ENCODE data around the gene TMIGD3.

TMIGD3 gene

GRCh38 chr1:111496398-111496797 lies 7.0 kb downstream of the TMIGD3 start:
- no peak overlapping the region for H3K4me3 ChIP-seq (replicated peaks; ENCODE audit: low read depth, low read length)
- DNase-seq (ENCODE audit: extremely low read depth, insufficient read length) = no peak

GRCh38 chr1:111491070-111491469 lies 12.4 kb downstream of the TMIGD3 start:
- Histone ChIP-seq H3K36me3 (ENCODE audit: control insufficient read depth, insufficient read depth, low read length) (no peaks in the 10 kb centered on the region), H3K27me3 (replicated peaks; ENCODE audit: control insufficient read depth, insufficient read depth, low read length) (no peaks in the 10 kb centered on the region), H3K4me3 (replicated peaks; ENCODE audit: low read depth, low read length) (no peak overlapping the region)
- TF ChIP-seq CTCF (IDR thresholded peaks at IDR 0.05; ENCODE audit: insufficient read depth, low read length, poor library complexity, severe bottlenecking) = no peak
- DNase-seq (ENCODE audit: extremely low read depth, insufficient read length) = no peak

More at GRCh38 chr1:111496398-111496797, 7.0 kb downstream of the TMIGD3 start:
- Histone ChIP-seq H3K36me3 (ENCODE audit: control insufficient read depth, insufficient read depth, low read length) (no peaks in the 10 kb centered on the region), H3K27me3 (replicated peaks; ENCODE audit: control insufficient read depth, insufficient read depth, low read length) (no peaks in the 10 kb centered on the region)
- no peak for TF ChIP-seq CTCF (IDR thresholded peaks at IDR 0.05; ENCODE audit: insufficient read depth, low read length, poor library complexity, severe bottlenecking)

GRCh38 chr1:111490220-111490619 lies 13.2 kb downstream of the TMIGD3 start:
- no peak for TF ChIP-seq CTCF (IDR thresholded peaks at IDR 0.05; ENCODE audit: insufficient read depth, low read length, poor library complexity, severe bottlenecking)
- H3K36me3 ChIP-seq (ENCODE audit: control insufficient read depth, insufficient read depth, low read length) = no peaks in the 10 kb centered on the region
- no peaks in the 10 kb centered on the region for H3K27me3 ChIP-seq (replicated peaks; ENCODE audit: control insufficient read depth, insufficient read depth, low read length)
- DNase-seq (ENCODE audit: extremely low read depth, insufficient read length) = no peak
- H3K4me3 ChIP-seq (replicated peaks; ENCODE audit: low read depth, low read length) = no peak overlapping the region

DNA sequence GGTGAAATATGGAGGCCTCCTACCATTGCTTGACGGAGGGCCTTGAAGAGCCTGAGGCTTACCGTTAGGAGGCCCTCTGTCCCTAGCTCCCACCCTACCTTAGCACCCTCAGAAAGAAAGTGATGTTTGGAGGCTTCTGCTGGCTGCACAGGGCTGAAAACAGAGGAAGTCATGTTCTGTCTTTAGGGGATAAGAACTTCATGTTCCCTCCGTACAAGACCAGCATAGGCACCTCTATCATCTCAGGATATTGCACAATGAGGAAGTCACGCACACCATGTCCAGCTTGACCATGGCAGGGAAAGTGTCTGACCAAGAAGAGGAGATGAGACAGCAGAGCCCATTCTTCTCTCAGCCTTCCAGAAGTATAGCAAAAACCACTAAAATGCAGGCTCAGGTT lies 13.8 kb downstream of the TMIGD3 start:
- DNase-seq (ENCODE audit: extremely low read depth, insufficient read length) = no peak
- TF ChIP-seq CTCF (IDR thresholded peaks at IDR 0.05; ENCODE audit: insufficient read depth, low read length, poor library complexity, severe bottlenecking) = no peak
- Histone ChIP-seq H3K4me3 (replicated peaks; ENCODE audit: low read depth, low read length) (no peak overlapping the region), H3K27me3 (replicated peaks; ENCODE audit: control insufficient read depth, insufficient read depth, low read length) (no peaks in the 10 kb centered on the region), H3K36me3 (ENCODE audit: control insufficient read depth, insufficient read depth, low read length) (no peaks in the 10 kb centered on the region)

DNA sequence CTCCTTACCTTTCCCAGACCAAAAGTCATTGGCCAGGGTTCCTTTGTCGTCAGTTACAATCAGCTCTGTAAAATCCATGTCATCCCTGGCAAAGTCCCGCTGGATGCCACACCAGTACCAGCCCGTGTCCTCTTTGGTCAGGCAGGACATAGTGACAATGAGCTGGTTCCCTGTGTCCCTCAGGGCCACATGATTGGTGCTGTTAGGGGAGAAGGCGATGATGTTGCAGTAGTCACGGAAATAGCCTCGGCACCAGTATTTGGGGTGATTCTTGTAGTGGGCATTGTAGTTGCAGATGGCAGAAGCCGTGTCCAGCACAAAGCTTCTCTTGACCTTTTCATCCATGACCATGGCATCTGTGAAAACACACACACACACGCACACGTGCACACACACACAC lies 14.8 kb downstream of the TMIGD3 start:
- no peak for DNase-seq (ENCODE audit: extremely low read depth, insufficient read length)
- Histone ChIP-seq H3K36me3 (ENCODE audit: control insufficient read depth, insufficient read depth, low read length) (no peaks in the 10 kb centered on the region), H3K4me3 (replicated peaks; ENCODE audit: low read depth, low read length) (no peak overlapping the region), H3K27me3 (replicated peaks; ENCODE audit: control insufficient read depth, insufficient read depth, low read length) (no peaks in the 10 kb centered on the region)
- TF ChIP-seq CTCF (IDR thresholded peaks at IDR 0.05; ENCODE audit: insufficient read depth, low read length, poor library complexity, severe bottlenecking) = no peak

GRCh38 chr1:111487133-111487532 lies 16.3 kb downstream of the TMIGD3 start:
- TF ChIP-seq CTCF (IDR thresholded peaks at IDR 0.05; ENCODE audit: insufficient read depth, low read length, poor library complexity, severe bottlenecking) = no peak
- Histone ChIP-seq H3K27me3 (replicated peaks; ENCODE audit: control insufficient read depth, insufficient read depth, low read length) (no peaks in the 10 kb centered on the region), H3K36me3 (ENCODE audit: control insufficient read depth, insufficient read depth, low read length) (no peaks in the 10 kb centered on the region)

More at GRCh38 chr1:111487133-111487532, 16.3 kb downstream of the TMIGD3 start:
- H3K4me3 ChIP-seq (replicated peaks; ENCODE audit: low read depth, low read length) = no peak overlapping the region
- DNase-seq (ENCODE audit: extremely low read depth, insufficient read length) = no peak

Data from GM06990 (cell line).